BJ (cell line): ENCODE measurements around the gene DLL4. TPM values are rescaled to one million over a fixed set of nuclear protein-coding genes. Genes with fewer than 3 reads are reported as not detected.

Experiments used
- CTCF ChIA-PET: fragments of 350-600 bp; formaldehyde crosslinking; extraction: SDS; loops from one replicate; lab custom pipeline; 2021; ENCODE audit warnings: antibody characterized with exemption, inconsistent platforms; lab: Yijun Ruan, JAX
- POLR2A ChIA-PET: fragments of 300-600 bp; sonication (Branson Sonifier 250); formaldehyde crosslinking; extraction: SDS; loops from one replicate; lab custom pipeline; 2021; ENCODE audit warnings: antibody characterized with exemption; lab: Charles Lee
- DNase-seq: peaks from one replicate; pipeline ENCODE4 v3.0.0-alpha.2; 2011; ENCODE audit warnings: low read depth
- H3K27me3 ChIP-seq: 2 replicates; pipeline ENCODE4 v1.6.0; 2011; ENCODE audit warnings: low read length; ENCODE audit not compliant: control insufficient read depth, insufficient read depth
- H3K36me3 ChIP-seq: 2 replicates; pipeline ENCODE4 v1.5.1; 2011; ENCODE audit warnings: low read length; ENCODE audit not compliant: control insufficient read depth, insufficient read depth
- H3K4me3 ChIP-seq: 2 replicates; pipeline ENCODE4 v1.5.1; 2011; ENCODE audit warnings: low read depth, mild to moderate bottlenecking, control low read depth, low read length
- CTCF ChIP-seq: IDR thresholded peaks from 2 replicates; pipeline ENCODE4 v1.5.1; 2011; ENCODE audit warnings: low read depth, mild to moderate bottlenecking, control low read depth, inconsistent platforms, low read length, moderate library complexity; ENCODE audit not compliant: insufficient read depth
- polyA minus RNA-seq: library from RNA; depleted of rRNA, polyadenylated mRNA; stranded (reverse); fragments of >200 nt; gene quantifications from 2 replicates; pipeline ENCODE4 v1.2.3, GENCODE V29; 2011; rRNA and poly(A)+ RNA removed
- polyA plus RNA-seq: library from polyadenylated mRNA; depleted of rRNA; stranded (reverse); fragments of >200 nt; gene quantifications from 2 replicates; pipeline ENCODE4 v1.2.3, GENCODE V29; 2011; rRNA removed

DLL4 gene
- 0.32 and 0.47 TPM in 2 replicates for polyA plus RNA-seq
- polyA minus RNA-seq = 0.46 and 0.76 TPM in 2 replicates

GRCh38 chr15:40928821-40929659 is at the start of gene DLL4:
Gene DLL4, plus strand, starts transcription at chr15:40929340. Its CDS starts 329 bp downstream, at chr15:40929669.
- ChIA-PET POLR2A (interaction anchor here (0.7 kb wide), 1 partner anchor 26 kb away, joined by 3 read pairs; no protein-coding TSS in a partner anchor), CTCF (interaction anchor here (0.6 to 7.1 kb wide), 11 partner anchors 12 to 183 kb away, joined by 3 to 89 read pairs (median 4); partner anchors contain the start of gene CHAC1)
- Histone ChIP-seq H3K27me3 (peaks cover 33% of the 10 kb centered on the region), H3K36me3 (0 out of 2 replicates have a peak, but pooled peaks cover 2% of the 10 kb centered on the region), H3K4me3 (peak within 1 kb of the TSS; percentile 51)
- no peak for TF ChIP-seq CTCF
- DNase-seq = no peak

GRCh38 chr15:40879609-40880008 is 49.5 kb upstream of the DLL4 start:
- no peak for TF ChIP-seq CTCF
- H3K4me3 ChIP-seq = no peak overlapping the region
- ChIA-PET POLR2A (no interaction called here), CTCF (interaction anchor here (0.6 to 8.0 kb wide), 5 partner anchors 8 to 303 kb away, joined by 4 to 71 read pairs (median 7); no protein-coding TSS in a partner anchor)
- H3K36me3 ChIP-seq = no peaks in the 10 kb centered on the region
- no peaks in the 10 kb centered on the region for H3K27me3 ChIP-seq
- DNase-seq = no peak

- no peak for TF ChIP-seq CTCF
- no peaks in the 10 kb centered on the region for H3K36me3 ChIP-seq
- ChIA-PET CTCF (interaction anchor here (0.6 to 8.0 kb wide), 7 partner anchors 8 to 42 kb away, joined by 3 to 71 read pairs (median 7); partner anchors contain the start of gene VPS18), POLR2A (no interaction called here)
- DNase-seq = no peak
- no peak overlapping the region for H3K4me3 ChIP-seq
- no peaks in the 10 kb centered on the region for H3K27me3 ChIP-seq
These were observed 47.8 kb upstream of the DLL4 start for GRCh38 chr15:40881351-40881750.

- no peaks in the 10 kb centered on the region for H3K36me3 ChIP-seq
- H3K4me3 ChIP-seq = no peak overlapping the region
- no peak for TF ChIP-seq CTCF
- ChIA-PET POLR2A (no interaction called here), CTCF (interaction anchor here (1.4 to 3.9 kb wide), 2 partner anchors 26 to 28 kb away, joined by 4 to 34 read pairs; no protein-coding TSS in a partner anchor)
- H3K27me3 ChIP-seq = no peaks in the 10 kb centered on the region; the same call in 1 of the 2 replicates
- DNase-seq = no peak
These were observed 42.6 kb upstream of the DLL4 start for GRCh38 chr15:40886586-40886985.

GRCh38 chr15:40889112-40889511 is 40.0 kb upstream of the DLL4 start:
- CTCF ChIA-PET = interaction anchor here (0.6 to 6.2 kb wide), 4 partner anchors 8 to 627 kb away, joined by 3 to 201 read pairs (median 14); no protein-coding TSS in a partner anchor
- POLR2A ChIA-PET = no interaction called here
- DNase-seq = no peak
- Histone ChIP-seq H3K36me3 (no peaks in the 10 kb centered on the region), H3K27me3 (no peaks in the 10 kb centered on the region; the same call in 1 of the 2 replicates), H3K4me3 (no peak overlapping the region)
- no peak for TF ChIP-seq CTCF
